ENCODE measurements around the gene TAS2R60.
"Not testable (repeated sequence)": the region's sequence is repeated elsewhere in the genome, so short reads cannot be mapped to it uniquely, and the experiment has no call there.

The TAS2R60 gene

DNA sequence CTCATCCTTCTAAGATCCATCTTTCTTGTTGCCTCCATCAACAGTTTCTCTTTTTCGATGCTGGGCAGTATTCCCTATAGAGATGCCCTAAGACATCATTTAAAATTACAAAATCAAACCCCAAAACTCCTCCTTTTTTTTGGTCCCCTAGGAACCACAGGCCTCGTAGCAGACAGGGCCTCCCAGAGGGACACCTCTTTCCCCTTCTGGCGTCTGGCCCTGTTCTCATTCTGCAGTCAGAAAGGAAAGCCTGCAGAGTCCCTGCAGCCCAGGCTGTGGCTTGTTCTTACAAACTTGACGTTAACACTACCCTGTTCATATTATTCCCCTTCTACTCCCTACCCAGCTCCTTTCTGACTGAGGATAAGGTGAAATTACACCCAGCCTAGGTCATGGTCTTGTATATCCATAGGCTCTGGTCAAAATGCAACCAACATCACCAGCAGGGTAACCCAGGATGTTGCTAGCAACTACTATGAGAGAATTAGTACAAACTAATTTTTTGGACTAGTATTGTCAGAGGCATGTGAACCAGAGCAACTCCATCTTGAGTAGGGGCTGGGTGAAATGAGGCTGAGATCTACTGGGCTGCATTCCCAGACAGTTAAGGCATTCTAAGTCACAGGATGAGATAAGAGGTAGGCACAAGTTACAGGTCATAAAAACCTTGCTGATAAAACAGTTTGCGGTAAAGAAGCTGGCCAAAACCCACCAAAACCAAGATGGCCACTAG lies 31.1 kb upstream of the TAS2R60 start:
- no peak for DNase-seq (ENCODE audit: low read depth)

DNA sequence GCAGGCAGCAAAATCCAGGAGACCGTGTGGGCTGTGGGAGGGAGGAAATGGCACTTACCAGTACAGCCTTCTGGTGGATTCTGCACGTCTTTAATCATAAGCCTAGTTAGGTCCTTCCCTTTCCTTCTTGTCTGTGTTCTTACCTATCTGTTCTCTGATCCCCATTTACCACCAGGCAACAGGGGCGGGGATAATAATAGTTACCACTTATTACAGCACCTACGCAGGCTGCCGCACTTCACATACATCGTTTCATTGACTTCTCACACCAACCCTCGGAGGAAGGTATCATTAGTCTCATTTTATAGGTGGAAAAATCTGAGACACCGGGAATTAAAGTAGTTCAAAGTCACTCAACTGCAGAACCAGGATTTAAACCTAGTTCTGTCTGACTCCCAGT lies 30.1 kb upstream of the TAS2R60 start:
- DNase-seq (ENCODE audit: low read depth): no peak

DNA sequence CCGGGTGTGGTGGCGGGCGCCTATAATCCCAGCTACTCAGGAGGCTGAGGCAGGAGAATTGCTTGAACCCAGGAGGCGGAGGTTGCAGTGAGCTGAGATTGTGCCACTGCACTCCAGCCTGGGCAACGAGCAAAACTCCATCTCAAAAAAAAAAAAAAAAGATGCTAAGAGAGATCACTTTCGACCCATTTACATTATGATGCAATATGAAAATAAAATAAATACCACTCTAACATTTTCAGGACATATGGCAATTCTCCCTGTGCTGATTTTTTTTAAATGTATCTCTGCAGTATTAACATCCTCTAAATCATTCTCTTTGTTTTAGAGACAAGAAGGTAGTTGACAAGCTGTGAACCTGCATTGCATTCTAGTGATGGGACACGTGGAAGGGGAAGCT lies 28.0 kb upstream of the TAS2R60 start:
- DNase-seq (ENCODE audit: low read depth): not testable (repeated sequence)

DNA sequence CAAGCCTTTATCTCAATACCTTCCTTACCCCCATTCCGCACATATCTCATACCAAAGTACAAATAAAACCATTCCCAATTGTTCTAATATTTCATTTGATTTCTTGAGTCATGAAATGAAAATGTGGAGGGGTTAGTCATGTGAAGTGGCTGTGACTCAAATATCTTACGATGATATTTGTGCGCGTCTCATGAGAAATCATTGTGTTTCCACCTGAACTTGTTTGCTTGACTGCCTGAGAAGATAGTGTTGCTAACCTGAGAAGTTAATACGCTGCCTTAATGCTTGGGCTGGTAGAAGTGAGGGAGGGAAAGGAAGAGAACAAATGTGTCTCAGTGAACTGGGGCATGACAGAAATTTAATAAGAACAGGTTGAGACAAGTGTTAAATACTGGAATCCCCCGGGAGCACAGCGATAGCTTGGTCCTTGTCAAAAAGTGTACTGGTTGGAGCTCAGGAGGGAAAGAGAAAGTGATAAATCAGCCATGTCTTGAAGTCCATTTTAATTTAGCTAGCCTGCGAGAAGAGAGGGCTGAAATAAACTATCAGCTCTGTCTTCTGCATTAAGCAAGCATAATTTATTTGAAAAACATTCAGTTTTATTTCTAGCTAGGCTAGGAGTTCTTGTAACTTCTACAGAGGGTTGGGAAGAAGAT lies 27.4 kb upstream of the TAS2R60 start:
- DNase-seq (ENCODE audit: low read depth): no peak

DNA sequence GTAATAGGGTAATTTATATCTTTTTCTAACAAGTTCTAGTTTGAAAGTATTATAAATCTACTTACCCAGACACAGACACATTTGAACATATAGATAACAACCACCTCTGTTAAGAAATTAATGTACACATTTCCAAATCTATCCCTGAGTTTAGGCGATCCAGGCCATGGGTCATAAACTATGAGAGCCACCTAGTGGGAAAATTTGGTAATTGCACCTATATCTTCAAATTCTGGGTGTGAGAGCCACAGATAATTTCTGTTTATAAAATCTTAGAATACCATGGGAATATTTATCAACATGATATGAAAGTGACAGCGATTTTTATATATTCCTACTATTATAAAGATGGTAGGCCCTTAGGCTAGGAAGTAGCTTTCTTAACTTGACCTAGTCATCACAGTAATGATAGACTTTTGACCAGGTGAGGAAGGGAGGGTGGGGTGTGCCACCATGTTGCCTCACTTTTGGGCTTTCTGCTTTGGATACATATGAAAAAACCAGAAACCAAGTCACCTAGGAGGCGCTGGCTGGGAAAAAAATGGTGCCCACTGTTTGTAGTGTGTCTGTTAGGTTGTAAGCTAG lies 26.6 kb upstream of the TAS2R60 start:
- DNase-seq (ENCODE audit: low read depth): no peak

DNA sequence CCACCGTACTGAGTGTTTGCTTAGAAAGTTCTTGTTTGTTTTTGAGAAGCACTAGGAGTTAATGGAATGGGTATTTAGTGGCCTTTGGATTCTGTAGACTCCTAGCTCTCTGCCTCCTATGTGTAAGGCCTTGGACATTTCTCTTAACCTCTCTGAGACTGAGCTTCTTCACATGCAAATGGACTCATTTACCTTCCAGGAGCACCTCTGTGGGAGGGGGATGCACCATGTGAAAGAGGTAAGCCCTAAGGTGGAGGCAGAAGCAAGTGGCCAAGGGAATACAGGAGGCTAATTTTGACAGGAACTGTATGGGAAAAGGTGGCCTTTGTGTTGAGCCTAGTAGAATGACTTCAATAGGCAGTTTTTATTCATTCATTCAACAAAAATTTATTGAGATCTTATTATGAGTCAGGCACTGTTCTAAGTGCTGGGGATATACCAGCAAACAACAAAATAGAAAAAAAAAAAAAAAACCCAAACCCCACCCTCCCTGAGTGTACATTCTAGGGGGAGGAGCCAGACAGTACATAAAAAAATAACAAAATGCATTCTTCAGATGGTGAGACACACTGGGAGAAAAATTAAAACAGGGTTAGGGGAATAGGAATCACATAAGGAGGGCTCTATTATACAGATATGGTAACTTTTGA lies 25.4 kb upstream of the TAS2R60 start:
- DNase-seq (ENCODE audit: low read depth): no peak

DNA sequence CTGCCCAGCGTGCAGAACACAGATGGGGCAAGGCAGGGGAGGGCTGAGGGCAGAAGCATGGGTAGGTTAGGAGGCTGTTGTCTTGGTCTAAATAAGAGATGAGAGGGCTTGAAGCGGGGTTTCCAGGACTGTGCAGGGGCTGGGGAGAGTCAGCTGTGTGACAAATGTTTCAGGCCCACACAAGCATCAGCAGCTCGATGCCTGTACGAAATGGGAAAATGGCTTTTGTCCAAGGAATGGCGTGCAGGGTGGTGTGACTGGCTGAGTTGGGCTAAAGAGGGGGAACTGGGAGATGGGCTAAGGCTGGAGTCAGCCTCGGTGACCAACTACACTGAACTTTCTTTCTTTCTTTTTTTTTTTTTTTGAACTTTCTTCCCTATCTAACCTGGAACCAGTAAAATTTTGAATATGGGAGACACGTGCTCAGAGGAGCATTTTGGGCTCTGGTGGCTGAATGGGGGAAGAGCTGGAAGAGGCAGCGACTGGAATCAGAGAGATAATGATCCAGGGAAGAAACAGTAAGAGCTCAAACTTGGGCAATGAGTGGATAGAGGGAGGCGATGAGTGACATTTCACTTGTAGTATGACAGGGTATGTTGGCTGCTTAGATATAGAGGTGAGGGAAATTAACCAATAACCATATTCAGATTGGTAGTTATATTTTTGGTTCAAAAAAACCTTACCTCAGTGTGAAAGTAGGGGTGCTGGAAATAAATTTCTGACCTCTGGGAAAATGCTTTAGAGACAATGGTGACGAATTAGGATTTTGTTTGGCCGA lies 24.4 kb upstream of the TAS2R60 start:
- no peak for DNase-seq (ENCODE audit: low read depth)

DNA sequence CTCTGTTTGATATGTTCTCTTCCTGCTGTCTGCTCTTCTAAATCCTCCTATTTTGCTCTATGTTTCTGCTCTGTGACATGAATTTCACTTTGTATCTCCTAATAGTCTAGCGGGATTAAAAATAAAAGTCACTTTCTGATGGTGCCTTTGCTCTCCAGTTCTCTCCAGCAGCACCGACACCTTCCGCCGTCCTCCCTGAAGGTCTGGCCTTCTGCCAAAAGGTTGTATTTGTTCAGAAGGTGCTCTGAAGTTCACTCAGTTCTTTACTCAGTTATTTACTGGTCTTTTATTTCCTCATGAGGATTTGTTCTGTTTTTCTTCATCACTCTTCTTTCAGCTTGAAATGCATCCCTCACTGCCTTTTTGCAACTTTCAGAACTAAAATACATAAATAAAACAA lies 23.4 kb upstream of the TAS2R60 start:
- DNase-seq (ENCODE audit: low read depth): no peak

DNA sequence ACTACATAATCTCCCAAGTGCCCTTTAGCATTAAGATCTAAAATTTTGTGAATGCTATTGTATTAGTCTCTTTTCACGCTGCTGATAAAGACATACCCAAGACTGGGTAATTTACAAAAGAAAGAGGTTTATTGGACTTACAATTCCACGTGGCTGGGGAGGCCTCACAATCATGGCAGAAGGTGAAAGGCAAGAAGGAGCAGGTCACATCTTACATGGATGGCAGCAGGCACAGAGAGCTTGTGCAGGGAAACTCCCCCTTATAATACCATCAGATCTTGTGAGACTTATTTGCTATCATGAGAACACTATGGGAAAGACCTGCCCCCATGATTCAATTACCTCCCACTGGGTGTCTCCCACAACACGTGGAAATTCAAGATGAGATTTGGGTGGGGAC lies 22.6 kb upstream of the TAS2R60 start:
- DNase-seq (ENCODE audit: low read depth): not testable (repeated sequence)

DNA sequence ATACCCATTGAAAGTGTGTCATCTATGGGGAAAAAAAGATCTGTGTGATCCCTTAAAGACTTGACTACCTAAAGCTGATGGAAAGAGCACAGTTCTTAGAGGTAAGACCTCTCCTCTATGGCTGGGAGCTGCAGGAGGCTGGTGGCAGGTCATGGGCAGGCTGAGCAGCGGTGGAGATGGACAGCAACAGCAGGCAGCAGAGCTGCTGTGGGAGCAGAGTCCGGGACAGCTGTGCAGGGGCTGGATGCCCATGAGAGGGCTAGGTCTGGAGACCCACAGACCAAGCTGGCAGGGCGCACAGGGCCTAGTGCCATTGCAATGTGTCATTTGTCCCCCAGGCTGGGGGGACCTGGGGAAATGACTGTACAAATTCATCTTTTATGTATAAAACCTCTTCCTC lies 21.2 kb upstream of the TAS2R60 start:
- no peak for DNase-seq (ENCODE audit: low read depth)

DNA sequence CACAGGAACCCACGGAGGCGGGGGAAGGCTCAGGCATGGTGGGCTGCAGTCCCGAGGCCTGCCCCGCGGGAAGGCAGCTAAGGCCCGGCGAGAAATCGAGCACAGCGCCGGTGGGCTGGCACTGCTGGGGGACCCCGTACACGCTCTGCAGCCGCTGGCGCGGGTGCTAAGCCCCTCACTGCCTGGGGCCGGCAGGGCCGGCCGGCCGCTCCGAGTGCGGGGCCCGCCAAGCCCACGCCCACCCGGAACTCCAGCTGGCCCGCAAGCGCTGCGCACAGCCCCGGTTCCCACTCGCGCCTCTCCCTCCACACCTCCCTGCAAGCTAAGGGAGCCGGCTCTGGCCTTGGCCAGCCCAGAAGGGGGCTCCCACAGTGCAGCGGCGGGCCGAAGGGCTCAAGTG lies 18.8 kb upstream of the TAS2R60 start:
- DNase-seq (ENCODE audit: low read depth): not testable (repeated sequence)

DNA sequence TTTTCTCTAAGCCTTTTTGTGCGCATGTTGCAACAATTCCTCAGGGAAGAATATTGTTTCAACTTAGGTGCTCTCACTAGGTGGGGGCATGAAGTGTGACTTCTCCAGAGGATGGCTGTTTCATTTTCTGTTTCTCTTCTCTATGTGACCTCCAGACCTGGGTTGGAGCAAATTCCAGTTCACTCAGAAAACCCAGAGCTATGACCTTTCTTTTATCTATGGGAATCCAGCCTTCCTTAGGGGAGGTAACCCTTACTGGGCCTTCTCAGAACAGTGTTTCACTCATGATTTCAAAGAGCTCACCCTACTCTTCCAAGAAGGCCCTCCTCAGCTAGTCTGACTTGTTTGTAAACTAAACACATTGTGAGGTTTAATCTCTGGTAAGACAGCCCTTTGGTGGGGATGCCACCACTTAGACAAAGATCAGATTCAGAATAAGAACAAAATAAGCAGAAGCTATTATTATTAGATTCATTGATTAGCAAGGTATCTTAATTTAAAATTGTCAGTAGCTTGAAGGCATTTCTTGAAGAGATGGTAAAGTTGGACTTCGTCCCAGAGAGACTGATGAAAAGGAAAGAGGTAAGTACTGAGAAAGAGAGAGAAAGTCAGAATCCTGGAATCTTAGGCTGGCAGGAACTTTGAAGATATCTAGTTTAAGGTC lies 16.6 kb upstream of the TAS2R60 start:
- no peak for DNase-seq (ENCODE audit: low read depth)

DNA sequence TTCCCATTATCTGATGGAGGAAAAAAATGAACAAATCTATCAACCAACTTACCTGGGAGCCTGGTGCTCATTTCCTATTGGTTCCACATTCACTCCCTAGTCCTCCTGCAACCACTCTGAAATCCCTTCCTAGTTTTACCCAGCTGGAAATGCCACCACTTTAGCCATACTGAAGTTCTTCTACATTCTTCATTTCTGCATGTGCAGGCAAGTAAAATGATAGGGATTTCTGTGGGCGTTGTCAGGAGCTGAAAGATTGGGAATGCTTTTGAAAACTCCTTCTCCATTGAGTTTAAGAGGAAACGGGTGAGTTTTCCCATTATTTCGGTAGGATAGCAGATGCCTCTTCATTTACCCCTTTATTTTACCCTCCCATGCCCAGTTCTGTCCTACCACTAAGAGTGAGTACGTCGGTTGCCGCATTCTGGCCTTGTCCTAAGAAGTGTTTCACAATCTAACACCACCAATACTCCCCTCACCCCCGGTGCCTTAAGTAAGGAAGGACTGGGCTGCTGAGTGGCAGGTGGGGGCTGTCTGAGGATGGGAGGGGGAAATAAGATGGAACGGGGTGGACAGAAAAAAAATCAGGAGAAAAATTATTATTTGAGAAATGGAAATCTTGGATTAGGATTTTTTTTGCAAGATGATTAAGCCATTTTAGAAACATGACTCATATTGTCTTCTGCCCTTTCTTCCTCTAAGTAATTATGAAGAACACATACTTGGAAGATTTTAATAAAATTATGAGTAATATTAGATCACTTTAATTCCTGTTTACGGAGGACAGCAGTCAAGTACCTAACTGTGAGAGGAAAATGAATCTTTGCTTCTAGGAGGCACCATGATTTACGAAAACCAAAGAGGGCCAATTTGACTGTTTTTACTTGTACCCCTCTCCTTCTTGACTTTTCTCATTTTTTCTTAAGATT lies 13.2 kb upstream of the TAS2R60 start:
- no peak for DNase-seq (ENCODE audit: low read depth)

DNA sequence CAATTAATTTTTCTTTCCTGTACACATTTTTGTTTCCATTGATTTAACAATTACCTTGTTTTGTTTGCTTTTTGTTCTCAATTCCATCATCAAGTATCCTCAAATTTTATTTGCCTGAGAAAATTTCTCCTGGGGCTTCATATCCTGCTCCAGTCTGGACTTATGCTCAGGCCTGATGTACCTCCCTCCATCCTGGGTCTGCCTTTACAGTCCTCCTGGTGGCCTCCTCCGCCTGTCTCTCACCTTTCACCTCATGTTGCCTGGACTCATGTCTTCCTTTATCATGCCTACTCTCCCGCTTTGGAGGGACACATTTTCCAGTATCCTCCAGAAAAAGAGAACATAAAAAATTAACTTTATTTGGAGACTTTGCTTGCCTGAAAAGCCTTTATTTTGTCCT lies 12.1 kb upstream of the TAS2R60 start:
- DNase-seq (ENCODE audit: low read depth): no peak

DNA sequence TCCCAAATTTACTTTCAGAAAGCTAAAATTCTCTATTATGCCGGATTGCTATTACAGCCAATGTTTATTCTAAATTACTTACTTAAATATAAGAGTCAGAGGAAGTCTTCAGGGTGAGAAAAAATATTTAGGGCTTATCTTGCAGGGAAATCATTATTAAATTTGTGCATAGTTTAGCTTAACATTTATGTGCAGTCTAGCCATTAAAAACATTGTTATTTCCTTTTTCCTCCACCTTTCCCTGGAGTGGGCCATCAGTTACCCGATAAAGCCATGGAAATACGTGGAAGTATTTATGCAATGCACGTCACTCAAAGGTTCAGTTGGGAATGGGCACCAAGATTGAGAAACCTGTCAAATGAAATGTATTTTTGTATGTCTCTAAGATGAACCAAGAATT lies 9.5 kb upstream of the TAS2R60 start:
- DNase-seq (ENCODE audit: low read depth): no peak

DNA sequence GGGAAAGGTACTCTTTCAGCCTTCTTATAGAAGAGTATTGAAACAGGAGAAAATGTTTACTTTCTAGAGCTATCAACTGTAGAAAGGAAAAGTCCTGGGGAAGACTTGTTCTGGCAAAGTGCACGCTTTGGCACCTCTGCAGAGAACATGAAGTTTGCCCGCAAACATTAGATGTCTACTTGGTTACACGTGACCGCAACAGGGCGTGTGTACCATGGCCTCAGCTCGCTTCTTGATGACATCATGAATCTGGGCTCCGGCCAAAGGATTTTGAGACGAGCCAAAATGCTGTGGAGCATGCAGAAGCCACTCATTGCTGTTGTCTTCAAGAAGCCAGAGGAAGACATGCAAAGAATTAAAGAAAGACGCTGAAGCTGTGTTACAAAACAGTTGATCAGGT lies 8.6 kb upstream of the TAS2R60 start:
- DNase-seq (ENCODE audit: low read depth): no peak

DNA sequence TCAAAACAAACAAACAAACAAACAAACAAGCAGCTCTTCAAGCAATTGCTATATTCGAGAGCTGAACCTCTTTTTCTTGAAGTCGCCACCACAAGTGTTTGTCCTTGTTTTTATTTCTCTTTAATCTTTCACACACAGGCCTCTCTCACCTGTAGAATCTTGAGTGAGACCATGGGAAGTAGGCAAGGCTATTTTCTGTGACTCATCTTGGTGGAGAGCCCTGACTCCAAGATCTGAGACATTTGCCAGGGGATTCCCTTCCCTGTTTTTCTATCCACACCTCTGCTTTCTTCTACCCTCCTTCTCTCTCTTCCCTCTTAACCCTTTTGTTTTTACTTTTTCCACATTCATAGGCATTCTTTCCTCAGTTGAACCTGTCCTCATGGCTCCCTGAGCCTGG lies 8.0 kb upstream of the TAS2R60 start:
- no peak for DNase-seq (ENCODE audit: low read depth)

DNA sequence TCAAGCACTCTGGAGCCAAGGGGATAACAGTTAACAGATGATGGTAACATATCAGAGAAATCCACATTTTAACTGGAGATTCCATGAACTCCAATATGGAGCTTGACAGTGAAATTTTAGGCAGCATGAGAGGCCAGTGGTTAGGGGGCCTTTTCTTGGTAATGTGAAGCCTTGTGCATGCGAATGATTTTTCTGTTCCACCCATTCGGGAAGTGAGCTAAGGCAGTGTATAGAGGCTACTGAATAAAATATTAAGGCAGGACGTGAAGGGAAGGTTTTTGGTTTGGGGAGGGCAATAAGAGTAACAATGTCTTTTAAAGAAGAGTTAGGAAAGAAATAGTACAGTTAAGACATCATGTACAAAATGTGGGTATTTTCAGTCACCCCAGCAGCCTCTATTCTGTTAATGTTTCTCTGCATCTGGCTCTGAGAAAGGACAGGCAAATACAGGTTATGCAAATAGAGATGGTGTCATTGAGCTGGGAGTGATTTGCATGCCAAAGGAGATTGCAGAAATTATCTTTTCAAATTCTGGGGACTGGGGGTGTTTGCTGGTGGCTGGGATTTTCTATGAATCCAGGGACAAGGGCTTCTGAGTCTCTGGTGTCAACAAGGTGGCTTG lies 6.8 kb upstream of the TAS2R60 start:
- no peak for DNase-seq (ENCODE audit: low read depth)

DNA sequence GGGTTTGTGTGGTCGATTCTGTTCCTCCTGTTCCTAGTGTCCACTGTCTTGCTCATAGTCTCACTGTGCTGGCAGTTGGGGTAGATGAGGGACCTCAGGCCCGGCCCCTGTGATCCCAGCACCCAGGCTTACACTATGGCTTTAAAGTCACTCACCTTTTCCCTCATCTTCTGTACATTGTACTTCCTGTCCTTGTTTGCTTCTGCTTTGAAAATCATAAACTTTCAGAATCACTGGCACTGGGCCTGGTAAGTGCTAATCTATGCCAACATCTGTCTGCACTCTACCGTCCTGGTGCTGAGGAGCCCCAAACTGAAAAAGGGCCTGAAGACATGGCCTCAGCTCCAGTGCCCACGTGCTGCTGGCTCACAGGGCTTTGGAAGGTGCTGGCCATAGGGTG lies 5.7 kb upstream of the TAS2R60 start:
- DNase-seq (ENCODE audit: low read depth): no peak

DNA sequence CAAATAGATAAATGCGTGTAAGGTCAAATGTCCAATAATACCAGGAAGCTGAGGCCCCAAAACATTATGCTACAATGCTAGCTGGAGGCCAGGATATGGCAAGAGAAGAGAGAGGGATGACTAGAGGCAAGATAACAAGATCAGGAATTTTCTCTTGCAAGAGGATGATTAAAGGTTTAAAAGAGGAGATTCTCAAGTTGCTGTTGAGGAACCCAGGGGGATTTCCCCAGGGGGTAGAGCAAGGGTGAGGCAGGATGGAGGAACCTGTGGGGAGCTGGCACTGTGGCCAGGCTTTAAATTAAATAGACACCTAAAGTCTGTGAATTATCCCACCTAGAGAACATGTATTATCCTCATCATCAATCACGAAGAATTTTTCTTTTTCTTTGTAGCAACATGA lies 3.4 kb upstream of the TAS2R60 start:
- DNase-seq (ENCODE audit: low read depth): no peak

Measured in activated gamma-delta T cell treated with anti-CD3 and anti-CD28 coated beads, Interleukin-2, amount 50 U/mL, for 16 hours (primary cell).